Esophagus muscularis mucosa (tissue), 4 donors: ENCODE data around the gene C22orf23. TPM values are rescaled to one million over a fixed set of nuclear protein-coding genes. Genes with fewer than 3 reads are reported as not detected.

ENCODE experiments used
- DNase-seq: peaks from one replicate; pipeline ENCODE4 v3.0.0-alpha.2; 2017; ENCODE audit errors: extremely low spot score
- H3K27ac ChIP-seq, 4 donors: fragments of 200-600 bp; sonication (generic); replicated peaks in 1 of 4; 1 replicate in 3 of 4; 2 replicates in 1 of 4; pipeline ENCODE4 v1.5.1; 2016 to 2019; ENCODE audit warnings: mild to moderate bottlenecking in 1 of 4
- H3K27me3 ChIP-seq, 4 donors: fragments of 200-600 bp; sonication (generic); one replicate each; pipeline versions ENCODE4 v1.5.1 to v1.6.0; 2016 to 2019
- H3K36me3 ChIP-seq, 4 donors: fragments of 200-600 bp; sonication (generic); one replicate each; pipeline ENCODE4 v1.5.1; 2016 to 2019
- H3K4me1 ChIP-seq, 4 donors: fragments of 200-600 bp; sonication (generic); one replicate each; pipeline ENCODE4 v1.5.1; 2016 to 2019
- H3K4me3 ChIP-seq, 4 donors: fragments of 200-600 bp; sonication (generic); 1 replicate in 2 of 4; 2 replicates in 2 of 4; pipeline ENCODE4 v1.5.1; 2016 to 2019; ENCODE audit warnings: mild to moderate bottlenecking in 4 of 4, moderate library complexity in 1 of 4
- H3K9me3 ChIP-seq, 4 donors: fragments of 200-600 bp; sonication (generic); 1 replicate in 3 of 4; 2 replicates in 1 of 4; pipeline ENCODE4 v1.5.1; 2016 to 2019
- EP300 ChIP-seq: sonication (generic); formaldehyde crosslinking; IDR thresholded peaks from one replicate; pipeline ENCODE4 v1.6.1; 2017; ENCODE audit warnings: antibody characterized with exemption
- POLR2A ChIP-seq: fragments of 450-650 bp; IDR thresholded peaks from one replicate; pipeline ENCODE4 v1.6.1; 2017; ENCODE audit warnings: antibody characterized with exemption, moderate library complexity, mild to moderate bottlenecking, low read depth
- POLR2AphosphoS5 ChIP-seq, 2 donors: sonication (generic); formaldehyde crosslinking; IDR thresholded peaks; one replicate each; pipeline ENCODE4 v1.6.1; 2017; ENCODE audit warnings: antibody characterized with exemption in 2 of 2
- WGBS: methylation state at CpG from one replicate; pipeline ENCODE4 v1.1.5; 2018; 5-methylcytosine and 5-hydroxymethylcytosine counted together
- intact Hi-C: fragments of 100-400 bp; cut with DNase I; formaldehyde crosslinking; loops from one replicate; pipeline ENCODE4 v1.15.1; 2023
- total RNA-seq, 4 donors: library from RNA; depleted of rRNA; stranded (reverse); fragments of >200 nt; gene quantifications; one replicate each; pipeline versions ENCODE4 v1.1.0 to v1.2.1, GENCODE V29; 2016
- TF ChIP-seq, protein P1 (sequence below), 3 experiments: fragments of 200-600 bp in 2 of 3; fragments of 450-650 bp in 1 of 3; sonication (generic) in 2 of 3; IDR thresholded peaks; one replicate each; pipeline ENCODE4 v1.5.1; 2017 to 2019; ENCODE audit warnings: antibody characterized with exemption in 3 of 3, mild to moderate bottlenecking in 2 of 3, moderate library complexity in 1 of 3

Gene C22orf23
- total RNA-seq, 4 donors from 2014 or later = not detected

DNA sequence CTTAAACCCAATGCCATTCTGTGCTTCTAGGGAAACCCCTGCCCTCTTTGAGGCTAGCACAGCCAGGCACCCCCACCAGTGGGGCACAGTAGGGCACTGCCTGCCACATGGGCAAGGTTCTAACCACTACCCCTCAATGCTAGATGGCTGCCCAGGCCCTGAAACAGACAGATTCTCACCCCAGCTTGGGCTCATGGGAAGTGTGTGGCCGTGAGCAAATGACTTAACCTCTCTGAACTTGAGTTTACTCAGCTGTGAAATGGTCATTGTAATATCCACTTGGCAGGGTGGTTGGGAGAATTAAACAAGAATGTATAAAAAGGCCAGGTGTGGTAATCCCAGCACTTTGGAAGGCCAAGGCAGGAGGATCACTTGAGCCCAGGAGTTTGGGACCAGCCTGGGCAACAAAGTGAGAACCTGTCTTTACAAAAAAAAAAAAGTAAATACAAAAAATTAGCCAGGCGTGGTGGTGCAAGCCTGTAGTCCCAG, 22.4 kb downstream of the C22orf23 start:
- Histone ChIP-seq H3K9me3 (no peaks in the 10 kb centered on the region), H3K27me3 (no peaks in the 10 kb centered on the region), H3K4me1 (peaks cover 28 to 69% (median 59%) of the 10 kb centered on the region in 4 donors), H3K27ac (peak overlapping the region; percentile 50 to 84 (median 74)), H3K36me3 (peaks cover 39 to 84% (median 78%) of the 10 kb centered on the region in 4 donors), H3K4me3 (no peak overlapping the region)
- WGBS = 56% methylated on average over 2 of the region's 2 CpGs
- DNase-seq = no peak
- TF ChIP-seq POLR2A (no peak), POLR2AphosphoS5 (IDR thresholded peaks at IDR 0.05) (no peak), EP300 (no peak)
- TF ChIP-seq, protein P1, sequence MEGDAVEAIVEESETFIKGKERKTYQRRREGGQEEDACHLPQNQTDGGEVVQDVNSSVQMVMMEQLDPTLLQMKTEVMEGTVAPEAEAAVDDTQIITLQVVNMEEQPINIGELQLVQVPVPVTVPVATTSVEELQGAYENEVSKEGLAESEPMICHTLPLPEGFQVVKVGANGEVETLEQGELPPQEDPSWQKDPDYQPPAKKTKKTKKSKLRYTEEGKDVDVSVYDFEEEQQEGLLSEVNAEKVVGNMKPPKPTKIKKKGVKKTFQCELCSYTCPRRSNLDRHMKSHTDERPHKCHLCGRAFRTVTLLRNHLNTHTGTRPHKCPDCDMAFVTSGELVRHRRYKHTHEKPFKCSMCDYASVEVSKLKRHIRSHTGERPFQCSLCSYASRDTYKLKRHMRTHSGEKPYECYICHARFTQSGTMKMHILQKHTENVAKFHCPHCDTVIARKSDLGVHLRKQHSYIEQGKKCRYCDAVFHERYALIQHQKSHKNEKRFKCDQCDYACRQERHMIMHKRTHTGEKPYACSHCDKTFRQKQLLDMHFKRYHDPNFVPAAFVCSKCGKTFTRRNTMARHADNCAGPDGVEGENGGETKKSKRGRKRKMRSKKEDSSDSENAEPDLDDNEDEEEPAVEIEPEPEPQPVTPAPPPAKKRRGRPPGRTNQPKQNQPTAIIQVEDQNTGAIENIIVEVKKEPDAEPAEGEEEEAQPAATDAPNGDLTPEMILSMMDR (IDR thresholded peaks at IDR 0.05) = peak in 1 of 3 experiments; percentile 4
- intact Hi-C loops = loop anchor here (5.0 kb wide), 1 partner anchor 44 kb away; no protein-coding TSS in a partner anchor

- WGBS = 77% methylated on average over 3 of the region's 11 CpGs
- intact Hi-C loops = loop anchor here (5.0 kb wide), 1 partner anchor 43 kb away; no protein-coding TSS in a partner anchor
- peaks cover 28 to 75% (median 60%) of the 10 kb centered on the region in 4 donors for H3K4me1 ChIP-seq
- no peak overlapping the region for H3K4me3 ChIP-seq
- peaks cover 45 to 84% (median 80%) of the 10 kb centered on the region in 4 donors for H3K36me3 ChIP-seq
- H3K27me3 ChIP-seq = no peaks in the 10 kb centered on the region
- peak overlapping the region; percentile 50 to 84 (median 74) for H3K27ac ChIP-seq
- no peaks in the 10 kb centered on the region for H3K9me3 ChIP-seq
- DNase-seq = no peak
- TF ChIP-seq POLR2AphosphoS5 (IDR thresholded peaks at IDR 0.05) (peak in 1 of 2 donors; percentile 9), POLR2A (no peak), EP300 (no peak)
- TF ChIP-seq, protein P1 (IDR thresholded peaks at IDR 0.05) = peak; percentile 38 to 65 (median 49)
Observed at GRCh38 chr22:37930270-37930951, 23.0 kb downstream of the C22orf23 start.

DNA sequence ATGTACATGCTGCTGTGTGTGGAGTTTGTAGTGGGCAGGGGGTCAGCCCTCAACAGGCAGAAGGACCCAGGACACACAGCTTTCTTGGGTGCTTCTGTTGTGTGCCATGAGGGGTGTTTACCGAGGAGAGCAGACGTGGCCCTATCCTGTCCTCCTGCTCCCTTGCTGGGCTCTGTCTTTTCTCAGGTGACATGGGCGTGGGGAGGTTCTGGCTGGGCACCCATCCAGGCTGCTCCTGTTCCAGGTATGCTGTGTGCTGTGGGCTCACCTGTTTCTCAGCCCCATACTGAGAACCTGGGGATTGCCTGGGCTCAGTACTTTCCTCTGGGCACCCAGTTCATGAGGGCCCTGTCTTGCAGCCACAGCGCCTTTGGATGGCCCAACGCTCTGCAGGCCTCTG, 24.0 kb downstream of the C22orf23 start:
- 64% methylated on average over 3 of the region's 5 CpGs for WGBS
- DNase-seq = no peak
- H3K9me3 ChIP-seq = no peaks in the 10 kb centered on the region
- no peak overlapping the region for H3K4me3 ChIP-seq
- H3K4me1 ChIP-seq = peaks cover 24 to 76% (median 59%) of the 10 kb centered on the region in 4 donors
- no peak for TF ChIP-seq POLR2A
- no peak for TF ChIP-seq POLR2AphosphoS5 (IDR thresholded peaks at IDR 0.05)
- no peak for TF ChIP-seq EP300
- TF ChIP-seq, protein P1 (IDR thresholded peaks at IDR 0.05) = no peak
- H3K27ac ChIP-seq = peak overlapping the region; percentile 50 to 84 (median 74)
- H3K36me3 ChIP-seq = peaks cover 51 to 90% (median 87%) of the 10 kb centered on the region in 4 donors
- no peaks in the 10 kb centered on the region for H3K27me3 ChIP-seq
- intact Hi-C loops = no loop called here

GRCh38 chr22:37927637-37927936, 25.8 kb downstream of the C22orf23 start:
- DNase-seq = no peak
- TF ChIP-seq POLR2AphosphoS5 (IDR thresholded peaks at IDR 0.05) = no peak
- TF ChIP-seq POLR2A = no peak
- no peak for TF ChIP-seq EP300
- TF ChIP-seq, protein P1 (IDR thresholded peaks at IDR 0.05) = no peak
- Histone ChIP-seq H3K27ac (peak overlapping the region; percentile 31 to 61 (median 57)), H3K9me3 (no peaks in the 10 kb centered on the region), H3K27me3 (no peaks in the 10 kb centered on the region), H3K36me3 (peaks cover 61 to 98% (median 95%) of the 10 kb centered on the region in 4 donors), H3K4me1 (peaks cover 9 to 69% (median 41%) of the 10 kb centered on the region in 4 donors), H3K4me3 (no peak overlapping the region)
- 95% methylated on average over 4 of the region's 5 CpGs for WGBS
- intact Hi-C loops = no loop called here
